K562 (cell line): Measurements from ENCODE around the gene DENND2A. TPM values are rescaled to one million over a fixed set of nuclear protein-coding genes. Genes with fewer than 3 reads are reported as not detected.
A peak's percentile ranks its signal among the peaks of the same experiment; 100 is the strongest.

Experiments
- ARID4B ChIP-seq: sonication (generic); formaldehyde crosslinking; IDR thresholded peaks from 2 replicates; pipeline ENCODE4 v1.8.0; 2022; ENCODE audit warnings: mild to moderate bottlenecking, missing genetic modification reagents
- BRCA1 ChIP-seq, 2 experiments: fragments of 450-650 bp in 1 of 2; sonication (generic) in 1 of 2; formaldehyde crosslinking in 1 of 2; IDR thresholded peaks; 2 replicates each; pipeline versions ENCODE4 v1.5.0 to v1.6.1; 2017 to 2020; ENCODE audit warnings: mild to moderate bottlenecking in 1 of 2, missing genetic modification reagents in 1 of 2
- CSDE1 ChIP-seq, 2 experiments: fragments of 450-650 bp; IDR thresholded peaks; 2 replicates each; pipeline ENCODE4 v1.6.1; 2016; ENCODE audit warnings: mild to moderate bottlenecking in 1 of 2
- DNMT1 ChIP-seq: fragments of 450-650 bp; IDR thresholded peaks from 2 replicates; pipeline ENCODE4 v1.6.1; 2016; ENCODE audit warnings: antibody characterized with exemption, mild to moderate bottlenecking
- E4F1 ChIP-seq: fragments of 250-450 bp; sonication (Bioruptor Pico); IDR thresholded peaks from 2 replicates; pipeline ENCODE4 v1.5.0; 2021; ENCODE audit warnings: mild to moderate bottlenecking, borderline replicate concordance
- NKRF ChIP-seq: fragments of 450-650 bp; IDR thresholded peaks from 2 replicates; pipeline ENCODE4 v1.6.1; 2016; ENCODE audit warnings: borderline replicate concordance
- PYGO2 ChIP-seq: fragments of 450-650 bp; IDR thresholded peaks from 2 replicates; pipeline ENCODE4 v1.6.1; 2016; ENCODE audit warnings: mild to moderate bottlenecking, missing genetic modification characterization, moderate library complexity, missing compliant biosample characterization
- RBM22 ChIP-seq: fragments of 200-400 bp; formaldehyde crosslinking; IDR thresholded peaks from 2 replicates; pipeline ENCODE4 v1.6.1; 2018; ENCODE audit warnings: low read length, low read depth; ENCODE audit not compliant: poor library complexity, severe bottlenecking
- RNF2 ChIP-seq: sonication (generic); IDR thresholded peaks from 2 replicates; pipeline ENCODE4 v1.6.1; 2016
- SMARCA5 ChIP-seq: fragments of 450-650 bp; IDR thresholded peaks from 2 replicates; pipeline ENCODE4 v1.6.1; 2016
- SREBF2 ChIP-seq: sonication (generic); formaldehyde crosslinking; IDR thresholded peaks from 2 replicates; pipeline ENCODE4 v1.4.0; 2020; ENCODE audit warnings: mild to moderate bottlenecking, missing genetic modification reagents
- TEAD1 ChIP-seq, 2 experiments: fragments of 450-650 bp in 1 of 2; sonication (generic) in 1 of 2; formaldehyde crosslinking; IDR thresholded peaks; 2 replicates each; pipeline versions ENCODE4 v1.4.0 to v1.8.0; 2020 to 2022; ENCODE audit warnings: mild to moderate bottlenecking in 2 of 2, missing genetic modification reagents in 1 of 2
- ZBTB8A ChIP-seq: fragments of 450-650 bp; IDR thresholded peaks from 2 replicates; pipeline ENCODE4 v1.6.1; 2018; ENCODE audit warnings: mild to moderate bottlenecking, moderate library complexity; ENCODE audit not compliant: partially characterized antibody
- ZNF507 ChIP-seq: conservative IDR thresholded peaks from 2 replicates; pipeline ENCODE4 v1.6.1; 2017; ENCODE audit warnings: missing genetic modification characterization, missing compliant biosample characterization
- polyA plus RNA-seq, 8 experiments: library from polyadenylated mRNA; depleted of rRNA in 4 of 8; stranded (reverse) in 5 of 8; unstranded in 3 of 8; fragments of >200 nt; fragmentation: Nextera tagmentation in 2 of 8; fragmentation: Illumina TruSeq in 1 of 8; extraction: Ambion mirVana in 2 of 8; extraction: Trizol in 1 of 8; gene quantifications; 2 replicates each; pipeline versions ENCODE4 v1.2.1 to v1.2.3, GENCODE V29; 2011 to 2014; ENCODE audit warnings: inconsistent platforms in 1 of 8, missing spikeins in 1 of 8
- total RNA-seq, 7 experiments: library from RNA; depleted of rRNA in 6 of 7; stranded (reverse); fragments of >200 nt in 6 of 7; fragmentation: Illumina TruSeq in 2 of 7; extraction: Trizol in 2 of 7; gene quantifications; 2 replicates each; pipeline versions ENCODE4 v1.2.1 to v1.2.3, GENCODE V29; 2011 to 2021; ENCODE audit warnings: low replicate concordance in 1 of 7

Gene DENND2A
- total and polyA plus RNA-seq, 9 of the 15 experiments (the other 6 are each of a cell fraction or from before 2014, with no cell fraction given), result not detected

- TF ChIP-seq ZBTB8A (no peak), SREBF2 (no peak; the same call in 1 of the 2 replicates), PYGO2 (tag) (no peak), RNF2 (peak; percentile 67; the same call in 1 of the 2 replicates), RBM22 (no peak), BRCA1 (IDR thresholded peaks at IDR 0.05) (no peak), BRCA1 (CRISPR knock-in tag; IDR thresholded peaks at IDR 0.05) (no peak), ZNF507 (tag) (no peak), NKRF (no peak; the same call in 1 of the 2 replicates), DNMT1 (no peak), E4F1 (CRISPR knock-in tag) (no peak), CSDE1 (IDR thresholded peaks at IDR 0.05) (no peak), TEAD1 (CRISPR knock-in tag; IDR thresholded peaks at IDR 0.05) (peak in 1 of 2 experiments; percentile 89; a peak in 1 of 4 replicates), ARID4B (CRISPR knock-in tag) (peak; percentile 87), SMARCA5 (no peak)
These were observed 161.4 kb downstream of the DENND2A start, which contains the start of gene MKRN1 (continued) for GRCh38 chr7:140479062-140479738.
